ENCODE data around the gene WSCD2.

GRCh38 chr12:108126212-108126611 lies 2.9 kb upstream of the WSCD2 start:
- TF ChIP-seq CTCF (IDR thresholded peaks at IDR 0.05) = no peak
- no peak for TF ChIP-seq POLR2A (IDR thresholded peaks at IDR 0.05)
